Measurements from ENCODE around the gene KRTAP4-3. TPM values are rescaled to one million over a fixed set of nuclear protein-coding genes. Genes with fewer than 3 reads are reported as not detected.
"Not testable (repeated sequence)": the region's sequence is repeated elsewhere in the genome, so short reads cannot be mapped to it uniquely, and the experiment has no call there.

The KRTAP4-3 gene
- total RNA-seq, 2 donors from 2014 or later: not detected

GRCh38 chr17:41160648-41161047 is 7.4 kb downstream of the KRTAP4-3 start, which contains the start of gene KRTAP4-4:
Gene KRTAP4-4 (minus strand): TSS chr17:41160748. CDS start chr17:41160691, 57 bp downstream.
- intact Hi-C loops (cut with DNase I): no loop called here
- no peak for DNase-seq (ENCODE audit: low spot score)

GRCh38 chr17:41160190-41160589 is 7.8 kb downstream of the KRTAP4-3 start:
- intact Hi-C loops (cut with DNase I); DNase-seq (ENCODE audit: low spot score): not testable (repeated sequence)

- intact Hi-C loops (cut with DNase I): no loop called here
- DNase-seq (ENCODE audit: low spot score): no peak
These were observed 14.2 kb downstream of the KRTAP4-3 start for GRCh38 chr17:41153856-41154255.

GRCh38 chr17:41151525-41151924 is 16.5 kb downstream of the KRTAP4-3 start:
- no peak for DNase-seq (ENCODE audit: low spot score)
- intact Hi-C loops (cut with DNase I): no loop called here

- DNase-seq (ENCODE audit: low spot score): no peak
- intact Hi-C loops (cut with DNase I): no loop called here
These were observed 18.0 kb downstream of the KRTAP4-3 start for GRCh38 chr17:41150026-41150425.

GRCh38 chr17:41149652-41149985 is 18.4 kb downstream of the KRTAP4-3 start, which contains the start of gene KRTAP4-5:
Gene KRTAP4-5 (minus strand): TSS chr17:41149825. CDS start chr17:41149767, 58 bp downstream.
- intact Hi-C loops (cut with DNase I): no loop called here
- no peak for DNase-seq (ENCODE audit: low spot score)

- intact Hi-C loops (cut with DNase I); DNase-seq (ENCODE audit: low spot score): not testable (repeated sequence)
These were observed 18.9 kb downstream of the KRTAP4-3 start for GRCh38 chr17:41148971-41149651.

GRCh38 chr17:41147531-41148204 is 20.4 kb downstream of the KRTAP4-3 start:
- intact Hi-C loops (cut with DNase I): no loop called here
- DNase-seq (ENCODE audit: low spot score): no peak

- DNase-seq (ENCODE audit: low spot score): no peak
These were observed 22.8 kb downstream of the KRTAP4-3 start for GRCh38 chr17:41145261-41145660.

GRCh38 chr17:41144846-41145245 is 23.2 kb downstream of the KRTAP4-3 start:
- DNase-seq (ENCODE audit: low spot score): no peak
- intact Hi-C loops (cut with DNase I): no loop called here

More at GRCh38 chr17:41145261-41145660, 22.8 kb downstream of the KRTAP4-3 start:
- intact Hi-C loops (cut with DNase I): no loop called here

- intact Hi-C loops (cut with DNase I): no loop called here
- DNase-seq (ENCODE audit: low spot score): no peak
These were observed 26.7 kb downstream of the KRTAP4-3 start for GRCh38 chr17:41141361-41141760.

- DNase-seq (ENCODE audit: low spot score): no peak
- intact Hi-C loops (cut with DNase I): no loop called here
These were observed 27.5 kb downstream of the KRTAP4-3 start, which contains the start of gene KRTAP4-6 for GRCh38 chr17:41140360-41141131. Gene KRTAP4-6 (minus strand): TSS chr17:41140544. CDS start chr17:41140487, 57 bp downstream.

GRCh38 chr17:41139865-41140264 is 28.2 kb downstream of the KRTAP4-3 start:
- intact Hi-C loops (cut with DNase I): not testable (repeated sequence)
- peak; percentile 67 for DNase-seq (ENCODE audit: low spot score)

GRCh38 chr17:41133880-41134735 is 33.9 kb downstream of the KRTAP4-3 start:
- intact Hi-C loops (cut with DNase I): no loop called here
- DNase-seq (ENCODE audit: low spot score): no peak

GRCh38 chr17:41131979-41132378 is 36.0 kb downstream of the KRTAP4-3 start:
- intact Hi-C loops (cut with DNase I): no loop called here
- no peak for DNase-seq (ENCODE audit: low spot score)

GRCh38 chr17:41127371-41127770 is 40.6 kb downstream of the KRTAP4-3 start:
- no peak for DNase-seq (ENCODE audit: low spot score)
- intact Hi-C loops (cut with DNase I): no loop called here

GRCh38 chr17:41126412-41126811 is 41.6 kb downstream of the KRTAP4-3 start:
- no peak for DNase-seq (ENCODE audit: low spot score)

GRCh38 chr17:41125064-41125463 is 43.0 kb downstream of the KRTAP4-3 start:
- intact Hi-C loops (cut with DNase I): no loop called here
- DNase-seq (ENCODE audit: low spot score): no peak

More at GRCh38 chr17:41126412-41126811, 41.6 kb downstream of the KRTAP4-3 start:
- intact Hi-C loops (cut with DNase I): no loop called here

- intact Hi-C loops (cut with DNase I): not testable (repeated sequence)
These were observed 44.0 kb downstream of the KRTAP4-3 start, which contains the start of gene KRTAP4-12 for GRCh38 chr17:41123991-41124371. Gene KRTAP4-12 (minus strand): TSS chr17:41124182. CDS start chr17:41124122, 60 bp downstream.

More at GRCh38 chr17:41123991-41124371, 44.0 kb downstream of the KRTAP4-3 start, which contains the start of gene KRTAP4-12:
- DNase-seq (ENCODE audit: low spot score): not testable (repeated sequence)

All from posterior vena cava (tissue), 2 donors.